Suprapubic skin (tissue), 4 donors: ENCODE data around the gene IQSEC1. TPM values are rescaled to one million over a fixed set of nuclear protein-coding genes. Genes with fewer than 3 reads are reported as not detected.

Source experiments
- DNase-seq, 2 donors: peaks; one replicate each; pipeline ENCODE4 v3.0.0-alpha.2; 2019; ENCODE audit warnings: low spot score in 2 of 2
- H3K27ac ChIP-seq: fragments of 200-600 bp; sonication (generic); one replicate; pipeline ENCODE4 v1.5.1; 2019
- H3K27me3 ChIP-seq: fragments of 200-600 bp; sonication (generic); one replicate; pipeline ENCODE4 v1.5.1; 2019
- H3K36me3 ChIP-seq: fragments of 200-600 bp; sonication (generic); one replicate; pipeline ENCODE4 v1.5.1; 2019
- H3K4me1 ChIP-seq: fragments of 200-600 bp; sonication (generic); one replicate; pipeline ENCODE4 v1.5.1; 2019
- H3K4me3 ChIP-seq: fragments of 200-600 bp; sonication (generic); one replicate; pipeline ENCODE4 v1.5.1; 2019; ENCODE audit warnings: mild to moderate bottlenecking
- H3K9me3 ChIP-seq: fragments of 200-600 bp; sonication (generic); one replicate; pipeline ENCODE4 v1.5.1; 2019
- EP300 ChIP-seq: sonication (generic); formaldehyde crosslinking; IDR thresholded peaks from one replicate; pipeline ENCODE4 v1.6.1; 2017; ENCODE audit warnings: antibody characterized with exemption
- POLR2A ChIP-seq, 2 donors: fragments of 450-650 bp; IDR thresholded peaks; one replicate each; pipeline ENCODE4 v1.6.1; 2017; ENCODE audit warnings: antibody characterized with exemption in 2 of 2, mild to moderate bottlenecking in 2 of 2, moderate library complexity in 2 of 2
- POLR2AphosphoS5 ChIP-seq, 3 donors: sonication (generic); formaldehyde crosslinking; IDR thresholded peaks; one replicate each; pipeline ENCODE4 v1.6.1; 2017; ENCODE audit warnings: antibody characterized with exemption in 3 of 3
- WGBS: methylation state at CpG from one replicate; pipeline ENCODE4 v1.1.5; 2018; 5-methylcytosine and 5-hydroxymethylcytosine counted together
- total RNA-seq, 4 donors: library from RNA; depleted of rRNA; stranded (reverse); fragments of >200 nt; gene quantifications; one replicate each; pipeline ENCODE4 v1.1.0, GENCODE V29; 2016
- TF ChIP-seq, protein P1 (sequence below), 2 donors: fragments of 200-600 bp in 1 of 2; fragments of 450-650 bp in 1 of 2; sonication (generic) in 1 of 2; IDR thresholded peaks; one replicate each; pipeline ENCODE4 v1.5.1; 2016 to 2019; ENCODE audit warnings: antibody characterized with exemption in 2 of 2, mild to moderate bottlenecking in 1 of 2, moderate library complexity in 1 of 2

Gene IQSEC1
- total RNA-seq, 4 donors from 2014 or later = 26.7 to 52.4 (median 35.5) TPM

DNA sequence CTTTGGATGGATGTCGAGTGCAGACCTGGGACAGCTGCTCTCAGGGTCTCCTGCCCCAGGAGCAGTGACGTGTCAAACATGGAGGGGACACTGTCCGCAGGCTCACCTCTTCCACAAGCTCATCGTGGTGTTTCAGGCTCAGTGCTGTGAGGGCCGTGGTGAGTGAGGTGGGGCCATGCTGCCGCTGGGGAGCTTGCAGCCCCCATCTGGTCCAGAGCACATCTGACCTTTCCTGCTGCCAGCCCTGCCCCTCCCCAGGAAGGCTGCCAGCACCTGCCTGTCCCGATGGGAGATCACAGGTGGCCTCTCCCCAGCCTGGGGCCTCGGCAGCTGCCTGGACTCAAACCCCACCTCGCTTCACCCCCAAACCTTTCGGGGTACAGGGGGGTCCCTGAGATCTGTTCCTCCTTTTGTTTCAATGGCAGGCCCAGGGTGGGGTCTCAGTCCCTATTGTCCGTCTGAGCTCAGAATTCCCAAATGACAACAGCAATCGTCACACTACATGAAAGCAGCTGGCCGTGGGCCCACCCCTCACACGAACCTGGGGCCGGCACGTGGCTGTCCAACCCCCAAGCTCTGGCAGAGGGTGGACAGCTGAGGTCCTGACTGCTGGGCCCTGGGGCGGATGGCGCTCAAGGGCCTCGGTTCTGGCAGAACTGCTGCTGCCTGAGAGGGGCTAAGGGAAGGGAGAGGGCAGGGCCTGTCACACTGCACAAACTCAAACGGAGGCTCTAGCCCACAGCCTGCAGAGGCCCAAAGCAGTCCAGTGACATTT is 166.9 kb downstream of the IQSEC1 start:
- no peaks in the 10 kb centered on the region for H3K4me1 ChIP-seq
- H3K36me3 ChIP-seq = peaks cover 88% of the 10 kb centered on the region
- no peak overlapping the region for H3K4me3 ChIP-seq
- WGBS = 78% methylated on average over 20 of the region's 20 CpGs
- H3K9me3 ChIP-seq = no peaks in the 10 kb centered on the region
- DNase-seq = no peak
- H3K27ac ChIP-seq = no peak overlapping the region
- H3K27me3 ChIP-seq = no peaks in the 10 kb centered on the region
- TF ChIP-seq POLR2A (IDR thresholded peaks at IDR 0.05) (no peak), EP300 (no peak), POLR2AphosphoS5 (IDR thresholded peaks at IDR 0.05) (no peak)
- TF ChIP-seq, protein P1, sequence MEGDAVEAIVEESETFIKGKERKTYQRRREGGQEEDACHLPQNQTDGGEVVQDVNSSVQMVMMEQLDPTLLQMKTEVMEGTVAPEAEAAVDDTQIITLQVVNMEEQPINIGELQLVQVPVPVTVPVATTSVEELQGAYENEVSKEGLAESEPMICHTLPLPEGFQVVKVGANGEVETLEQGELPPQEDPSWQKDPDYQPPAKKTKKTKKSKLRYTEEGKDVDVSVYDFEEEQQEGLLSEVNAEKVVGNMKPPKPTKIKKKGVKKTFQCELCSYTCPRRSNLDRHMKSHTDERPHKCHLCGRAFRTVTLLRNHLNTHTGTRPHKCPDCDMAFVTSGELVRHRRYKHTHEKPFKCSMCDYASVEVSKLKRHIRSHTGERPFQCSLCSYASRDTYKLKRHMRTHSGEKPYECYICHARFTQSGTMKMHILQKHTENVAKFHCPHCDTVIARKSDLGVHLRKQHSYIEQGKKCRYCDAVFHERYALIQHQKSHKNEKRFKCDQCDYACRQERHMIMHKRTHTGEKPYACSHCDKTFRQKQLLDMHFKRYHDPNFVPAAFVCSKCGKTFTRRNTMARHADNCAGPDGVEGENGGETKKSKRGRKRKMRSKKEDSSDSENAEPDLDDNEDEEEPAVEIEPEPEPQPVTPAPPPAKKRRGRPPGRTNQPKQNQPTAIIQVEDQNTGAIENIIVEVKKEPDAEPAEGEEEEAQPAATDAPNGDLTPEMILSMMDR (IDR thresholded peaks at IDR 0.05) = no peak

DNA sequence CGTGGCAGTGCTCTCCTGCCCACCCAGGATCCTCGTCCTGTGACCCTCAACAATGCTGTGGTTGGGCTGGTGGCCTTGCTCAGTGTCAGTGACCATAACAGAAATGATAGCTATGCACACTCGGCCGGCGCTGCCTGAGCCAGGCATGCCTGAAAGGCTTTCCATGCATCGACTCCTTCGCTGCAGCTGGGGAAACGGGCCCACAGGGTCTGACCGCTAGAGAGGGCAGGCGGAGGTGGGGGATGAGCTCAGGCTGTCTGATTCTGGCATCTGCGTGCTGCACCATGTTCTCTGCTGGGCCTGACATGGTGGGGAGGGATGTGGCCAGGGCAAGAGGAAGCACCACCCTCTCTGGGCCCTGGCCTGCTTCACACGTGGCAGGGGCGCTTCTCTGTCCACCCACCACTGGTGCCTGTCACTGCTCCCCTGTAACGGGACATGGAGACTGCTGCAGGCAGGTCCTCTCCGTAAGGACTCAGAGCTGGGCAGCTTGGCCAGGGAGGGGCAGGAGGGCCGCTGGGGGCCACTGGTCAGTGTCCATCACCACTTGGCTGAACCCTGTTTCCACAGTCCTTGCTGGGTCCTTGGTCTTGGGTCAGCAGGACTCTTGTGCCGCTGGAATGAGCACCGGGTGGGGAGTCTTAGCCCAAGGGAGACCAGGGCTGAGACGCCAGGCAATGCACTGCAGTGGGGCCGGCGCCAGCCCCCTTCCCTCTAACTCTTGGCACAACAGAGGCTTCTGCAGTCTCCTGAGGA is 167.7 kb downstream of the IQSEC1 start:
- Histone ChIP-seq H3K36me3 (peaks cover 88% of the 10 kb centered on the region), H3K9me3 (no peaks in the 10 kb centered on the region), H3K27ac (no peak overlapping the region), H3K4me1 (no peaks in the 10 kb centered on the region), H3K27me3 (no peaks in the 10 kb centered on the region), H3K4me3 (no peak overlapping the region)
- WGBS = 90% methylated on average over 13 of the region's 21 CpGs
- DNase-seq = no peak
- TF ChIP-seq EP300 = no peak
- TF ChIP-seq POLR2AphosphoS5 (IDR thresholded peaks at IDR 0.05) = no peak
- TF ChIP-seq, protein P1 (IDR thresholded peaks at IDR 0.05) = no peak
- TF ChIP-seq POLR2A (IDR thresholded peaks at IDR 0.05) = no peak

DNA sequence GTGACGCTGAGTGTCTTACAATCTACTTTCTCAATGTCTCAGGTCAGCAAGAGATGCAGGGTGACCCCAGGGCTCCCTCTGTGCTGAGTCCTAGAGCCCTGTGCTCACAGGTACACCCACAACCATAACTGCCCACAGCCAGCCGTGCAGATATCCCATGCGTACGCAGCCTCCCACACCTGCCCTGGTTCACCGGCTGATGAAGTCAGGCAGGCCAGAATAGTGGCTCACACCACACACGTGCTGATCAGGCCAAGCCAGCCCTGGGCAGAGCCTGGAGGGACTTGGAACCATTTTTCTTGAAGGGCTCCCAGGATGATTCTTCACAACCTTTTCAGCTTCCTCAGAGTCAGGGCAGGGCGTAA is 168.3 kb downstream of the IQSEC1 start:
- Histone ChIP-seq H3K4me1 (no peaks in the 10 kb centered on the region), H3K27me3 (no peaks in the 10 kb centered on the region), H3K36me3 (peaks cover 88% of the 10 kb centered on the region), H3K27ac (no peak overlapping the region), H3K4me3 (no peak overlapping the region), H3K9me3 (no peaks in the 10 kb centered on the region)
- WGBS = 92% methylated on average over 3 of the region's 7 CpGs
- no peak for DNase-seq
- TF ChIP-seq, protein P1 (IDR thresholded peaks at IDR 0.05) = no peak

DNA sequence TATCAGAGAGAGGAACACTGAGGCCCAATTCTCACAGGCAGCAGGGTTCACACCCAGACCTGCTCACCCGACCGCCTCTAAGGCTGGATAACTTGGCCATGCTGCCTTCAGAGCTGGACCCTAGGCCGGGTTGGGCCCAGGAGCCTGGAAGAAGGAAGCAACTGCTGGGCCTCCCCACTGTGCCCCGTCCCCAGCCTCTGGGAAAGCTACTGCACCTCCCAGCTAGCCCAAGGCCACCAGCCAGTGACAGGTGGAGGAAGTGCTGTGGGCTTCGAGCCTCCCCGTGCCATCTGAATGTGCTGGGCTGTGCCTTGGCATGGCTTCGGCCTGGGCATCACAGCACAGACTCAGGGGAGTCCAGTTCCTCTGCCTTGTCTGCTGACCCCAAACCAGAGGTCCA is 169.3 kb downstream of the IQSEC1 start:
- 92% methylated on average over 4 of the region's 7 CpGs for WGBS
- Histone ChIP-seq H3K9me3 (no peaks in the 10 kb centered on the region), H3K4me1 (no peaks in the 10 kb centered on the region), H3K36me3 (peaks cover 88% of the 10 kb centered on the region), H3K27me3 (no peaks in the 10 kb centered on the region), H3K4me3 (no peak overlapping the region), H3K27ac (no peak overlapping the region)
- TF ChIP-seq POLR2AphosphoS5 (IDR thresholded peaks at IDR 0.05) (no peak), EP300 (no peak), POLR2A (IDR thresholded peaks at IDR 0.05) (no peak)
- TF ChIP-seq, protein P1 (IDR thresholded peaks at IDR 0.05) = no peak
- no peak for DNase-seq

DNA sequence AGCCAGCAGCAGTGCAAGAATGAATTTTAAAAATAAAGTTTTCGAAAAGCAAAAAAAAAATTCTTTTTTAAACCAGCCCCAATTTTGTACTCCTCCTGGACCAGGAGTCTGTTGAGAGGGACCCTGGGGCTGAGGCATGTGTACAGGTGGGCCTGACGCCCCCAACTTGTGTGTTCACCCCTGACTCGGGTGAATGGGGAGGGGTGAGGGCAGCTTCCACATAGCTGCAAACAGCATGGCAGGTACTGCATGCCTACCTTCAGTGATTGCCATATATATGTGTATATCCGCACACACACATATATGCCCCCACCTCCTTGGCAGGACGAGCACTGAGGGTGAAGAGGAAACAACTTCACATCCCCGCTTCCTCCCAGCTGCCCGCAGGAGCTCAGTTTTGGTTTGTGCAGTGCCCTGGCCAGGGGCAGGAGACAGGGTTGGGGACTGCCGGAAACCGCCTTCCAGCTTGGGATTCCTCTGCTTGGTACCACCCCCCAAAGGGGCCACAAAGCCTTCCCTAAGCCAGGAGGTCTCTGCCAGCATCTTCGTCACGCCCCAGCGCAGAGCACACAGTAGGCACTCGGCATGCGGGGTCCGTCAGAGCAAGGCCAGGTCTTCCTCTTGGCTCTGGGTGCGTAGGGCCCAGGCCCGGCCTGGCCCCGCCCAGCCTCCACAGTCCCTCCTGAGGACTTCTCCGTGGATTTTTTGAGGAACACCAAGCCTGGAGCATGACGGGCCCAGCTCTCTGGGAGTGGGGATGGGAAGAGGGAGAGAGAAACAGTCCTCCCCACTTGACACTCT is 170.0 kb downstream of the IQSEC1 start:
- no peak overlapping the region for H3K4me3 ChIP-seq
- no peaks in the 10 kb centered on the region for H3K27me3 ChIP-seq
- no peaks in the 10 kb centered on the region for H3K4me1 ChIP-seq
- peaks cover 83% of the 10 kb centered on the region for H3K36me3 ChIP-seq
- H3K9me3 ChIP-seq = no peaks in the 10 kb centered on the region
- 86% methylated on average over 4 of the region's 20 CpGs for WGBS
- DNase-seq = no peak
- TF ChIP-seq POLR2A (IDR thresholded peaks at IDR 0.05) (no peak), EP300 (no peak), POLR2AphosphoS5 (IDR thresholded peaks at IDR 0.05) (no peak)
- TF ChIP-seq, protein P1 (IDR thresholded peaks at IDR 0.05) = no peak
- H3K27ac ChIP-seq = no peak overlapping the region
